Measurements from ENCODE around the gene DEAF1. TPM values are rescaled to one million over a fixed set of nuclear protein-coding genes. Genes with fewer than 3 reads are reported as not detected.

The DEAF1 gene
- total RNA-seq, 4 donors from 2014 or later: 31.6 to 54.3 (median 41.2) TPM

DNA sequence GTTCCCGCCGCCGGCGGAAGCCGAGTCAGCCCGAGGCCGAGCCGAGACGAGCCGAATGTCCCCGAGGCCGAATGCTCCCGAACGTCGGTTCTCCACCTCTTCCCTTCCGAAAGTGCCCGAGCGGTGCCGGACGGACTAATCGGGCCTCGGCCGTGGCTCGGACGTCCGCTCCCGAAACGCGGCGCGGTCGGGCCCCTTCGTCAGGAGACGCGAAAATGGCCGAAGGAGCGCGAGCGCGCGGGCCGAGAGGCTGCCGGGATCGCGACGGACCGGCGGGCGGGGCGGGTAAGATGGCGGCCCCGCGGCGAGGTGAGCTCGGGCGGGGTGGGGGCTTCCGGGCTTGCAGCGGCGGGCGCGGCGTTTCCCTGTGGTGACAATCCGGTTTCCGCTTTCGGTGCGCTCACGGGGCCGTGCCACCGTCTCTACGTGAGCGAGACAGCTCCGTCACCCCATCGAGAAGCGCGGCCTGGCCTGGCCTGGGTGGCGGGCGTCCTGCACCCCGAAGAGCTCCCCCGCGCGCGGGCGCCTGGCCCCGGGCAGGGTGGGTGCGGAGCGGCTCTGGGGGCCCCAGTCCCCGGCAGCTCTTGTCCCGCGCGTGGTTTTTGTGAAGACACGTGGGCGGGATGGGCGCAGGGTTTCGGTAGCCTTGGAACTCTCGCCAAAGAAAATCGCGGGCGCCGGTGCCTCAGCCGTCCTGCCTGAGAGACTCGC is 671 bp upstream of the DEAF1 start, which contains the start of gene TMEM80:
TMEM80 (plus strand) TSS at position 279 of the 711 bp plus-strand sequence; CDS start at position 291, 12 bp downstream.
- peak within 1 kb of the TSS; percentile 97 to 100 (median 99) for H3K27ac ChIP-seq
- no peaks in the 10 kb centered on the region for H3K27me3 ChIP-seq
- WGBS, 2 donors: 0% methylated on average over 52 to 88 of the region's 101 CpGs
- H3K4me1 ChIP-seq: peaks cover 0 to 50% (median 35%) of the 10 kb centered on the region in 4 donors
- peak; percentile 99 for DNase-seq (ENCODE audit: low spot score in 2 of 2)
- H3K36me3 ChIP-seq: peaks cover 0 to 31% (median 0%) of the 10 kb centered on the region in 3 donors
- H3K9me3 ChIP-seq: no peaks in the 10 kb centered on the region
- TF ChIP-seq POLR2A (IDR thresholded peaks at IDR 0.05) (peak; percentile 59 to 60), EP300 (IDR thresholded peaks at IDR 0.05) (peak in 1 of 2 donors; percentile 53)
- TF ChIP-seq, protein P1, sequence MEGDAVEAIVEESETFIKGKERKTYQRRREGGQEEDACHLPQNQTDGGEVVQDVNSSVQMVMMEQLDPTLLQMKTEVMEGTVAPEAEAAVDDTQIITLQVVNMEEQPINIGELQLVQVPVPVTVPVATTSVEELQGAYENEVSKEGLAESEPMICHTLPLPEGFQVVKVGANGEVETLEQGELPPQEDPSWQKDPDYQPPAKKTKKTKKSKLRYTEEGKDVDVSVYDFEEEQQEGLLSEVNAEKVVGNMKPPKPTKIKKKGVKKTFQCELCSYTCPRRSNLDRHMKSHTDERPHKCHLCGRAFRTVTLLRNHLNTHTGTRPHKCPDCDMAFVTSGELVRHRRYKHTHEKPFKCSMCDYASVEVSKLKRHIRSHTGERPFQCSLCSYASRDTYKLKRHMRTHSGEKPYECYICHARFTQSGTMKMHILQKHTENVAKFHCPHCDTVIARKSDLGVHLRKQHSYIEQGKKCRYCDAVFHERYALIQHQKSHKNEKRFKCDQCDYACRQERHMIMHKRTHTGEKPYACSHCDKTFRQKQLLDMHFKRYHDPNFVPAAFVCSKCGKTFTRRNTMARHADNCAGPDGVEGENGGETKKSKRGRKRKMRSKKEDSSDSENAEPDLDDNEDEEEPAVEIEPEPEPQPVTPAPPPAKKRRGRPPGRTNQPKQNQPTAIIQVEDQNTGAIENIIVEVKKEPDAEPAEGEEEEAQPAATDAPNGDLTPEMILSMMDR (IDR thresholded peaks at IDR 0.05): peak in 1 of 5 experiments; percentile 5
- peak within 1 kb of the TSS; percentile 64 to 97 (median 76) for H3K4me3 ChIP-seq

DNA sequence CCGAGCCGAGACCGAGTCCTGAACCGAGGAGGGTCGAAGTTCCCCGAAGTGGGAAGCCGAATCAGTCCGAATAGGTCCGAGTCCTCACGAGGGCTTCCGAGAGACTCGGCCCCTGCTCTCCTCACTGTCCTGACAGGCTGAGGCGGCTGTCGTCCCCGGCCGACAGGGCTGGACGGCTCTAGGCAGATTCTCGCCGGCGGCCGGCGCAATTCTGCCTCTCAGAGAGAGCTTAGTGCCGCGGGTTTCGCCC is 191 bp upstream of the DEAF1 start:
- Histone ChIP-seq H3K27ac (peak overlapping the region; percentile 97 to 100 (median 99)), H3K9me3 (no peaks in the 10 kb centered on the region), H3K27me3 (no peaks in the 10 kb centered on the region), H3K4me3 (peak overlapping the region; percentile 58 to 97 (median 74)), H3K36me3 (peaks cover 0 to 26% (median 0%) of the 10 kb centered on the region in 3 donors), H3K4me1 (peaks cover 0 to 50% (median 35%) of the 10 kb centered on the region in 4 donors)
- TF ChIP-seq EP300 (IDR thresholded peaks at IDR 0.05) (peak in 1 of 2 donors; percentile 51), POLR2A (IDR thresholded peaks at IDR 0.05) (no peak)
- no peak for DNase-seq (ENCODE audit: low spot score in 2 of 2)
- WGBS, 2 donors: 0 to 1% methylated on average over 2 to 25 of the region's 25 CpGs

DNA sequence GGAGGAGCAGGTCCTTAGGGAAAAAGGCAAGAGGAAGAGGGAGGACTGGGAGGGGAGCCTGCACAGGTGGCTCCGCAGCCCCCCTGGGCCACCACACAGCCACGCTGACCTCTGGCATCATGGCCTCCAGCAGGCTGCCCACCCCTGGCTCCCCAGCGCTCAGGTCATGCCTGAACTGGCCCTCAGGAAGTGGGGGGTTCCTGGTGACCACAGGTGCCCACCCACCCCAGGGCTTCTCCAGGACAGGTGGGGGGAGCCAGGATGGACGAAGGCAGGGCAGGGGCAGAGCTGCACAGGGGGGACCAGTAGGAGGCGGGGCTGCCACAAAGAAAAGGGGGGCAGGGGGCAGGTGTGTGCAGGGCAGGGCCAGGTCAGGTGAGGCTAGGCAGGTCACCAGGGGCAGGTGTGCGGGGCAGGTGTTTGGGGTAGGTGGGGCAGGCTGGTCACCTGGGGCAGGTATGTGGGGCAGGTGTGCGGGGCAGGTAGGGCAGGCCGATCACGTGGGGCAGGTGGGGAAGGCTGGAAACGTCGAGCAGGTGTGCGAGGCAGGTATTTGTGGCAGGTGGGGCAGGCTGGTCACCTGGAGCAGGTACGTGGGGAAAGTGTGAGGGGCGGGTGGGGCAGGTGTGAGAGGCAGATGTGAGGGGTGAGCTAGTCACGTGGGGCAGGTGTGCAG is 997 bp downstream of the DEAF1 start:
- Histone ChIP-seq H3K4me3 (peak overlapping the region in 3 of 4 donors; percentile 64 to 97 (median 84)), H3K4me1 (peaks cover 0 to 47% (median 35%) of the 10 kb centered on the region in 4 donors), H3K9me3 (no peaks in the 10 kb centered on the region), H3K36me3 (peaks cover 0 to 23% (median 0%) of the 10 kb centered on the region in 3 donors), H3K27ac (peak overlapping the region in 3 of 4 donors; percentile 77 to 100 (median 97)), H3K27me3 (no peaks in the 10 kb centered on the region)
- DNase-seq (ENCODE audit: low spot score in 2 of 2): no peak
- TF ChIP-seq, protein P1 (IDR thresholded peaks at IDR 0.05): no peak
- no peak for TF ChIP-seq EP300 (IDR thresholded peaks at IDR 0.05)
- TF ChIP-seq POLR2A (IDR thresholded peaks at IDR 0.05): no peak
- whole genome bisulfite sequencing, 2 donors: 60 to 69% methylated on average over 15 of the region's 15 CpGs

DNA sequence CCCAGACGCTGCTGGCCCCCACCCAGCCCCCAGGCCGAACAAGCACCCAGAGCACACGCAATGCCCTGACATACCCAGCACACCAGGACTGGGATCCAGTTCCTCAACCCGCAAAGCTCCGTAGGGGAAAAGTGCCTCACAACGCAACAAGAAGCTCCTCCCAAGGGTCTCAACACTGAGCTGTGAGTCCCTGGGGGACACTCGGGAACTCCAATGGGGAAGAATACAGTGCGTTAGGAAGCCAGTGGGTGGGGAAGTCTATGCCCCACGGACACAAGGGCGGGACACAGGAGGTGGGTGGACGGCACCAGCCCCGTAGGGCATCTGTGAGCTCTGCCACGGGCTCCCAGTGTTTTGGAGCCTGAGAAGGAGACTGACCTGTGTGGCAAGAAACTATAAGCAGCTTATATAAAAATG is 1.6 kb downstream of the DEAF1 start:
- Histone ChIP-seq H3K36me3 (peaks cover 0 to 22% (median 0%) of the 10 kb centered on the region in 3 donors), H3K4me1 (peaks cover 0 to 41% (median 34%) of the 10 kb centered on the region in 4 donors), H3K4me3 (peak overlapping the region in 2 of 4 donors; percentile 17 to 64), H3K9me3 (no peaks in the 10 kb centered on the region), H3K27me3 (no peaks in the 10 kb centered on the region), H3K27ac (peak overlapping the region in 3 of 4 donors; percentile 57 to 100 (median 77))
- no peak for TF ChIP-seq POLR2A (IDR thresholded peaks at IDR 0.05)
- TF ChIP-seq, protein P1 (IDR thresholded peaks at IDR 0.05): no peak
- TF ChIP-seq EP300 (IDR thresholded peaks at IDR 0.05): no peak
- 10 to 21% methylated on average over 13 of the region's 13 CpGs for WGBS, 2 donors
- no peak for DNase-seq (ENCODE audit: low spot score in 2 of 2)

DNA sequence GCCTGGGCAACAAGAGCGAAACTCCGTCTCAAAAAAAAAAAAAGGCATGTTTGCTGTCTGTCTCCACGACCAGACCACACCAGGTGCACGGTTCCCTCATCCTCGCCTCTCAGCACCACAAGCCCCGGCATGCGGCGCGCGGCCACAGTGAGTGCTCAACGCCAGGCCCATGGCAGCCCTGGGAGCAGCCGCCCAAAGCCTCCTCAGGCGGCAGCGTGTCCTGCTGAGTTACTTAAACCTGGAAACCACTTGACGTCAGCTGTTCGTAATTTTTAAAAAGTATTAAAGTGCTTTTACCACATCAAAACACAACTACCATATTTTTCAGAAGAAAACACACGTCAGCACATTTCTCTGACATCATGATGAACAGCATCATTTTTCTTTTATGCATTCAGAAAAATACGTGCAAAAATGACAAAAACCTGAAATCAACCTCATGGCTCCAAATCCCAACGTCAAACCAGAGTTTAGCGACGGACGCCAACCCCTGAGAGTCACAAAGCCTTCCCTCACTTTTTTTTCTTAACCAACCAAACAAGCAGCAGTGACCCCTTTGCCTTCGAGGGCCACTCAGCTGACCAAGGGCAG is 2.1 kb downstream of the DEAF1 start:
- Histone ChIP-seq H3K36me3 (peaks cover 0 to 25% (median 0%) of the 10 kb centered on the region in 3 donors), H3K27me3 (no peaks in the 10 kb centered on the region), H3K9me3 (no peaks in the 10 kb centered on the region), H3K27ac (peak overlapping the region in 3 of 4 donors; percentile 57 to 100 (median 77)), H3K4me3 (peak overlapping the region in 1 of 4 donors; percentile 64), H3K4me1 (peaks cover 0 to 36% (median 31%) of the 10 kb centered on the region in 4 donors)
- 68 to 75% methylated on average over 23 of the region's 23 CpGs for WGBS, 2 donors
- TF ChIP-seq, protein P1 (IDR thresholded peaks at IDR 0.05): no peak
- TF ChIP-seq POLR2A (IDR thresholded peaks at IDR 0.05): no peak
- no peak for TF ChIP-seq EP300 (IDR thresholded peaks at IDR 0.05)
- DNase-seq (ENCODE audit: low spot score in 2 of 2): no peak
